Measurements from ENCODE around the gene LYRM9. TPM values are rescaled to one million over a fixed set of nuclear protein-coding genes. Genes with fewer than 3 reads are reported as not detected.
"Not testable (repeated sequence)": the region's sequence is repeated elsewhere in the genome, so short reads cannot be mapped to it uniquely, and the experiment has no call there.

The LYRM9 gene
- polyA plus RNA-seq, 2 of the 4 experiments (the other 2 are of a cell fraction) = 1.4 to 2.5 TPM

DNA sequence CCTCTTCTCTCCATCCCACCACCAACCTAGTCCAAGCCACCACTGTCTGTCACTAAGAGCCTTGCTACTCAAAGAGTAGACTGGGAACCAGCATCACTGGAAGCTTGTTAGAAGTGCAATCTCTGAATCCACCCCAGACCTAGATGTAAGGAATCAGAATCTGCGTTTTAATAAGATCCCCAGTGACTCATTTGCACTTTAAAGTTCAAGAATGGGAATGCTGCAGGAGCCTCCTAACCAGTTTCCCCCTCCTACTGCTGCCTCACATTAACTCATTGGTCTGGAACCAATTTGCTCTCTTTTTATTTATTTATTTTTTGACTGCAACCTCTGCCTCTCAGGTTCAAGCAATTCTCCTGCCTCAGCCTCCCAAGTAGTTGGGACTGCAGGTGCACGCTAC lies 19.8 kb upstream of the LYRM9 start:
- 40% methylated on average over 2 of the region's 2 CpGs for WGBS (ENCODE audit: missing lambda C conversion rate)
- H3K4me3 ChIP-seq = no peak overlapping the region
- H3K4me1 ChIP-seq = no peaks in the 10 kb centered on the region
- no peak for DNase-seq (ENCODE audit: low read depth in 1 of 2, low spot score in 1 of 2)
- no peak overlapping the region for H3K4me2 ChIP-seq
- peaks cover 5% of the 10 kb centered on the region; the same call in 1 of the 3 replicates for H3K9me3 ChIP-seq
- ChIA-PET POLR2A (no interaction called here), CTCF (interaction anchor here (2.1 kb wide), 1 partner anchor 19 kb away, joined by 11 read pairs; no protein-coding TSS in a partner anchor)
- TF ChIP-seq KDM5A (IDR thresholded peaks at IDR 0.05) (no peak), KDM1A (IDR thresholded peaks at IDR 0.05; ENCODE audit: low read depth) (no peak), CHD4 (IDR thresholded peaks at IDR 0.05; ENCODE audit: borderline replicate concordance) (no peak), FOSB (CRISPR knock-in tag; IDR thresholded peaks at IDR 0.05) (no peak), EHMT2 (IDR thresholded peaks at IDR 0.05; ENCODE audit: low read depth) (no peak), HDAC2 (IDR thresholded peaks at IDR 0.05) (no peak), RNF2 (IDR thresholded peaks at IDR 0.05; ENCODE audit: borderline replicate concordance, low read depth) (no peak), TFCP2L1 (CRISPR knock-in tag; IDR thresholded peaks at IDR 0.05) (no peak)
- TF ChIP-seq, protein P1, sequence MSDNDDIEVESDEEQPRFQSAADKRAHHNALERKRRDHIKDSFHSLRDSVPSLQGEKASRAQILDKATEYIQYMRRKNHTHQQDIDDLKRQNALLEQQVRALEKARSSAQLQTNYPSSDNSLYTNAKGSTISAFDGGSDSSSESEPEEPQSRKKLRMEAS (IDR thresholded peaks at IDR 0.05) = no peak
- TF ChIP-seq, protein P2, sequence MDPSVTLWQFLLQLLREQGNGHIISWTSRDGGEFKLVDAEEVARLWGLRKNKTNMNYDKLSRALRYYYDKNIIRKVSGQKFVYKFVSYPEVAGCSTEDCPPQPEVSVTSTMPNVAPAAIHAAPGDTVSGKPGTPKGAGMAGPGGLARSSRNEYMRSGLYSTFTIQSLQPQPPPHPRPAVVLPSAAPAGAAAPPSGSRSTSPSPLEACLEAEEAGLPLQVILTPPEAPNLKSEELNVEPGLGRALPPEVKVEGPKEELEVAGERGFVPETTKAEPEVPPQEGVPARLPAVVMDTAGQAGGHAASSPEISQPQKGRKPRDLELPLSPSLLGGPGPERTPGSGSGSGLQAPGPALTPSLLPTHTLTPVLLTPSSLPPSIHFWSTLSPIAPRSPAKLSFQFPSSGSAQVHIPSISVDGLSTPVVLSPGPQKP (IDR thresholded peaks at IDR 0.05; ENCODE audit: low read depth, low read length) = no peak
- TF ChIP-seq, protein P3, sequence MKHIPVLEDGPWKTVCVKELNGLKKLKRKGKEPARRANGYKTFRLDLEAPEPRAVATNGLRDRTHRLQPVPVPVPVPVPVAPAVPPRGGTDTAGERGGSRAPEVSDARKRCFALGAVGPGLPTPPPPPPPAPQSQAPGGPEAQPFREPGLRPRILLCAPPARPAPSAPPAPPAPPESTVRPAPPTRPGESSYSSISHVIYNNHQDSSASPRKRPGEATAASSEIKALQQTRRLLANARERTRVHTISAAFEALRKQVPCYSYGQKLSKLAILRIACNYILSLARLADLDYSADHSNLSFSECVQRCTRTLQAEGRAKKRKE (CRISPR knock-in tag; IDR thresholded peaks at IDR 0.05; ENCODE audit: low read depth) = no peak
- TF ChIP-seq, protein P4, sequence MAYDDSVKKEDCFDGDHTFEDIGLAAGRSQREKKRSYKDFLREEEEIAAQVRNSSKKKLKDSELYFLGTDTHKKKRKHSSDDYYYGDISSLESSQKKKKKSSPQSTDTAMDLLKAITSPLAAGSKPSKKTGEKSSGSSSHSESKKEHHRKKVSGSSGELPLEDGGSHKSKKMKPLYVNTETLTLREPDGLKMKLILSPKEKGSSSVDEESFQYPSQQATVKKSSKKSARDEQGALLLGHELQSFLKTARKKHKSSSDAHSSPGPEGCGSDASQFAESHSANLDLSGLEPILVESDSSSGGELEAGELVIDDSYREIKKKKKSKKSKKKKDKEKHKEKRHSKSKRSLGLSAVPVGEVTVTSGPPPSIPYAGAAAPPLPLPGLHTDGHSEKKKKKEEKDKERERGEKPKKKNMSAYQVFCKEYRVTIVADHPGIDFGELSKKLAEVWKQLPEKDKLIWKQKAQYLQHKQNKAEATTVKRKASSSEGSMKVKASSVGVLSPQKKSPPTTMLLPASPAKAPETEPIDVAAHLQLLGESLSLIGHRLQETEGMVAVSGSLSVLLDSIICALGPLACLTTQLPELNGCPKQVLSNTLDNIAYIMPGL (CRISPR knock-in tag; IDR thresholded peaks at IDR 0.05; ENCODE audit: borderline replicate concordance) = no peak
- H3K27ac ChIP-seq = no peak overlapping the region
- no peak for FAIRE-seq
- ATAC-seq = peak in 1 of 2 experiments; percentile 19; a peak in 1 of 6 replicates

DNA sequence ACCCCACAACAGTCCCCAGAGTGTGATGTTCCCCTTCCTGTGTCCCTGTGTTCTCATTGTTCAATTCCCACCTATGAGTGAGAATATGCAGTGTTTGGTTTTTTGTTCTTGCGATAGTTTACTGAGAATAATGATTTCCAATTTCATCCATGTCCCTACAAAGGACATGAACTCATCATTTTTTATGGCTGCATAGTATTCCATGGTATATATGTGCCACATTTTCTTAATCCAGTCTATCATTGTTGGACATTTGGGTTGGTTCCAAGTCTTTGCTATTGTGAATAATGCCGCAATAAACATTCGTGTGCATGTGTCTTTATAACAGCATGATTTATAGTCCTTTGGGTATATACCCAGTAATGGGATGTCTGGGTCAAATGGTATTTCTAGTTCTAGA lies 19.1 kb upstream of the LYRM9 start:
- H3K27ac ChIP-seq; DNase-seq (ENCODE audit: low read depth in 1 of 2, low spot score in 1 of 2); ATAC-seq; H3K4me3 ChIP-seq; FAIRE-seq; H3K4me2 ChIP-seq; H3K4me1 ChIP-seq; POLR2A ChIA-PET: not testable (repeated sequence)
- CTCF ChIA-PET = interaction anchor here (2.1 kb wide), 1 partner anchor 18 kb away, joined by 11 read pairs; no protein-coding TSS in a partner anchor
- peaks cover 12% of the 10 kb centered on the region for H3K9me3 ChIP-seq
- 58% methylated on average over 3 of the region's 3 CpGs for whole genome bisulfite sequencing (ENCODE audit: missing lambda C conversion rate)

DNA sequence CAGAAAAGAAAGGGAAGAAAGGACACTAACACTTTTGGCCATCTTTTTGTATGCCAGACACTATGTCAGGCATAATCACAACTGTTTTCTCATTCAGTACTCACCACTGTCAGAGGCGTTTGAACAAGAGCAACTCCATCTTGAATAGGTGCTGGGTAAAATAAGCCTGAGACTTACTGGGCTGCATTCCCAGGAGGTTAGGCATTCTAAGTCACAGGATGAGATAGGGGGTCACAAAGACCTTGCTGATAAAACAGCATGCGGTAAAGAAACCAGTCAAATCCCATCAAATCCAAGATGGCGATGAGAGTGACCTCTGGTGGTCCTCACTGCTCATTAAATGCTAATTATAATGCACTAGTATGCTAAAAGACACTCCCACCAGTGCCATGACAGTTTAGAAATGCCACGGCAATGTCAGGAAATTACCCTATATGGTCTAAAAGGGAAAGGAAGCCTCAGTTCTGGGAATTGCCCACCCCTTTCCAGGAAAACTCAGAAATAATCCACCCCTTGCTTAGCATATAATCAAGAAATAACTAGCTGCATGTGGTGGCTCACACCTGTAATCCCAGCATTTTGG lies 14.9 kb upstream of the LYRM9 start:
- no peaks in the 10 kb centered on the region for H3K4me1 ChIP-seq
- WGBS (ENCODE audit: missing lambda C conversion rate) = 52% methylated on average over 4 of the region's 4 CpGs
- FAIRE-seq = no peak
- ChIA-PET POLR2A (no interaction called here), CTCF (interaction anchor here (0.6 to 2.3 kb wide), 4 partner anchors 11 to 45 kb away, joined by 3 to 11 read pairs (median 4); partner anchors contain the start of gene LYRM9)
- TF ChIP-seq EP300 (IDR thresholded peaks at IDR 0.05) = no peak
- H3K4me3 ChIP-seq = no peak overlapping the region
- ATAC-seq = no peak
- H3K9me3 ChIP-seq = peaks cover 23% of the 10 kb centered on the region
- DNase-seq (ENCODE audit: low read depth in 1 of 2, low spot score in 1 of 2) = no peak
- no peak overlapping the region for H3K4me2 ChIP-seq
- no peak overlapping the region for H3K27ac ChIP-seq

DNA sequence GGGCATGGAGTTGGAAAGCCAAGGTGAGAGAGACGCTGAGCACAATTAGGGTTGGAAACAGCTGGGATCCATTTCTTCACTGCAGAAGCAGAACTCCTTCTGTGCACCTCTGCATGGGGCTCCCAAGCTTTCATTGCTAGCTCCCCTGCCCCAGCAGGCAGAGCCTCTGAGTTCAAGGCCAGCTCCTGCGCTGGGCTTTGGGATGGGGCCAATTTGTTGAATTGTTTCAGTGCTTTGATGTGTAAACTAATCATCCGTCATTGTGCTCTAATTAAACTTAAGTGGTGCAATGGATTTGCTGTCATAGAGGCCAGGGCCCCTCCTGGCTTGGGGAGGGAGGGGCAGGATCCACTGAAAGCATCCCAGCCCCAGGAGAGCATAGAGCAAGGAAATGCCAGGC lies 13.5 kb upstream of the LYRM9 start:
- Histone ChIP-seq H3K9me3 (peaks cover 26% of the 10 kb centered on the region), H3K27ac (no peak overlapping the region), H3K4me1 (no peaks in the 10 kb centered on the region), H3K4me2 (no peak overlapping the region), H3K4me3 (no peak overlapping the region)
- 42% methylated on average over 3 of the region's 3 CpGs for WGBS (ENCODE audit: missing lambda C conversion rate)
- no peak for DNase-seq (ENCODE audit: low read depth in 1 of 2, low spot score in 1 of 2)
- CTCF ChIA-PET = interaction anchor here (0.6 to 2.7 kb wide), 4 partner anchors 12 to 230 kb away, joined by 3 to 8 read pairs (median 4); partner anchors contain the start of gene LYRM9
- FAIRE-seq = no peak
- POLR2A ChIA-PET = no interaction called here
- ATAC-seq = no peak
- TF ChIP-seq NR3C1 (IDR thresholded peaks at IDR 0.05) (no peak), HOXB5 (CRISPR knock-in tag; IDR thresholded peaks at IDR 0.05) (no peak), SREBF2 (IDR thresholded peaks at IDR 0.05) (no peak), HDAC2 (IDR thresholded peaks at IDR 0.05) (no peak)
- TF ChIP-seq, protein P5, sequence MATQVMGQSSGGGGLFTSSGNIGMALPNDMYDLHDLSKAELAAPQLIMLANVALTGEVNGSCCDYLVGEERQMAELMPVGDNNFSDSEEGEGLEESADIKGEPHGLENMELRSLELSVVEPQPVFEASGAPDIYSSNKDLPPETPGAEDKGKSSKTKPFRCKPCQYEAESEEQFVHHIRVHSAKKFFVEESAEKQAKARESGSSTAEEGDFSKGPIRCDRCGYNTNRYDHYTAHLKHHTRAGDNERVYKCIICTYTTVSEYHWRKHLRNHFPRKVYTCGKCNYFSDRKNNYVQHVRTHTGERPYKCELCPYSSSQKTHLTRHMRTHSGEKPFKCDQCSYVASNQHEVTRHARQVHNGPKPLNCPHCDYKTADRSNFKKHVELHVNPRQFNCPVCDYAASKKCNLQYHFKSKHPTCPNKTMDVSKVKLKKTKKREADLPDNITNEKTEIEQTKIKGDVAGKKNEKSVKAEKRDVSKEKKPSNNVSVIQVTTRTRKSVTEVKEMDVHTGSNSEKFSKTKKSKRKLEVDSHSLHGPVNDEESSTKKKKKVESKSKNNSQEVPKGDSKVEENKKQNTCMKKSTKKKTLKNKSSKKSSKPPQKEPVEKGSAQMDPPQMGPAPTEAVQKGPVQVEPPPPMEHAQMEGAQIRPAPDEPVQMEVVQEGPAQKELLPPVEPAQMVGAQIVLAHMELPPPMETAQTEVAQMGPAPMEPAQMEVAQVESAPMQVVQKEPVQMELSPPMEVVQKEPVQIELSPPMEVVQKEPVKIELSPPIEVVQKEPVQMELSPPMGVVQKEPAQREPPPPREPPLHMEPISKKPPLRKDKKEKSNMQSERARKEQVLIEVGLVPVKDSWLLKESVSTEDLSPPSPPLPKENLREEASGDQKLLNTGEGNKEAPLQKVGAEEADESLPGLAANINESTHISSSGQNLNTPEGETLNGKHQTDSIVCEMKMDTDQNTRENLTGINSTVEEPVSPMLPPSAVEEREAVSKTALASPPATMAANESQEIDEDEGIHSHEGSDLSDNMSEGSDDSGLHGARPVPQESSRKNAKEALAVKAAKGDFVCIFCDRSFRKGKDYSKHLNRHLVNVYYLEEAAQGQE (IDR thresholded peaks at IDR 0.05) = no peak
- TF ChIP-seq, protein P6, sequence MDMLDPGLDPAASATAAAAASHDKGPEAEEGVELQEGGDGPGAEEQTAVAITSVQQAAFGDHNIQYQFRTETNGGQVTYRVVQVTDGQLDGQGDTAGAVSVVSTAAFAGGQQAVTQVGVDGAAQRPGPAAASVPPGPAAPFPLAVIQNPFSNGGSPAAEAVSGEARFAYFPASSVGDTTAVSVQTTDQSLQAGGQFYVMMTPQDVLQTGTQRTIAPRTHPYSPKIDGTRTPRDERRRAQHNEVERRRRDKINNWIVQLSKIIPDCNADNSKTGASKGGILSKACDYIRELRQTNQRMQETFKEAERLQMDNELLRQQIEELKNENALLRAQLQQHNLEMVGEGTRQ (IDR thresholded peaks at IDR 0.05) = no peak
